HEK293 (cell line): ENCODE data around the gene CYP27B1.

Experiments
- CTCF ChIA-PET: fragments of 350-600 bp; formaldehyde crosslinking; extraction: SDS; loops from one replicate; lab custom pipeline; 2021; ENCODE audit warnings: antibody characterized with exemption; lab: Yijun Ruan, JAX
- POLR2A ChIA-PET: fragments of 300-600 bp; formaldehyde crosslinking; extraction: SDS; loops from one replicate; lab custom pipeline; 2020; ENCODE audit warnings: antibody characterized with exemption, inconsistent platforms; lab: Yijun Ruan, JAX
- H3K27ac ChIP-seq: fragments of 200-500 bp; sonication (Bioruptor generic); 2 replicates; pipeline ENCODE4 v1.5.1; 2014; ENCODE audit warnings: low read depth, low read length, control low read depth, inconsistent platforms; ENCODE audit errors: extremely low read depth
- H3K36me3 ChIP-seq, 2 experiments: fragments of 200-500 bp in 1 of 2; sonication (Bioruptor generic) in 1 of 2; 1 replicate in 1 of 2; 2 replicates in 1 of 2; pipeline ENCODE4 v1.5.1; 2014 to 2017; ENCODE audit warnings: inconsistent platforms in 2 of 2, low read length in 2 of 2; ENCODE audit not compliant: control insufficient read depth in 2 of 2, insufficient read depth in 1 of 2
- H3K4me1 ChIP-seq: fragments of 200-500 bp; sonication (Bioruptor generic); 2 replicates; pipeline ENCODE4 v1.5.1; 2014; ENCODE audit warnings: mild to moderate bottlenecking, low read length, inconsistent platforms; ENCODE audit not compliant: control insufficient read depth, insufficient read depth
- H3K4me3 ChIP-seq: 2 replicates; pipeline ENCODE4 v1.5.1; 2011; ENCODE audit warnings: low read depth, mild to moderate bottlenecking, control low read depth, low read length, moderate library complexity
- H3K9me3 ChIP-seq: fragments of 200-500 bp; sonication (Bioruptor generic); 2 replicates; pipeline ENCODE4 v1.5.1; 2014; ENCODE audit warnings: low read depth, low read length, inconsistent platforms; ENCODE audit not compliant: control insufficient read depth, insufficient read depth
- GLIS1 ChIP-seq: fragments of 450-650 bp; formaldehyde crosslinking; IDR thresholded peaks from 2 replicates; pipeline ENCODE4 v1.5.1; 2016; ENCODE audit warnings: missing biosample characterization, missing genetic modification characterization
- HOXD13 ChIP-seq: sonication (generic); formaldehyde crosslinking; IDR thresholded peaks from 2 replicates; pipeline ENCODE4 v1.8.0; 2022; ENCODE audit warnings: missing genetic modification reagents, borderline replicate concordance
- KLF10 ChIP-seq: fragments of 450-650 bp; IDR thresholded peaks from 2 replicates; pipeline ENCODE4 v1.5.1; 2018; ENCODE audit warnings: missing biosample characterization, mild to moderate bottlenecking, missing genetic modification characterization
- KLF16 ChIP-seq: fragments of 450-650 bp; formaldehyde crosslinking; IDR thresholded peaks from 2 replicates; pipeline ENCODE4 v1.5.1; 2017; ENCODE audit warnings: missing biosample characterization, missing genetic modification characterization
- KLF8 ChIP-seq: fragments of 450-650 bp; formaldehyde crosslinking; IDR thresholded peaks from 2 replicates; pipeline ENCODE4 v1.5.1; 2016; ENCODE audit warnings: missing biosample characterization, missing genetic modification characterization
- YY2 ChIP-seq: fragments of 450-650 bp; formaldehyde crosslinking; IDR thresholded peaks from 2 replicates; pipeline ENCODE4 v1.5.1; 2016; ENCODE audit warnings: missing biosample characterization, missing genetic modification characterization
- ZBTB7A ChIP-seq: fragments of 450-650 bp; formaldehyde crosslinking; IDR thresholded peaks from 2 replicates; pipeline ENCODE4 v1.5.1; 2016; ENCODE audit warnings: low read depth, missing biosample characterization, missing genetic modification characterization
- ZBTB8A ChIP-seq: fragments of 450-650 bp; formaldehyde crosslinking; IDR thresholded peaks from 2 replicates; pipeline ENCODE4 v1.5.1; 2016; ENCODE audit warnings: missing biosample characterization, missing genetic modification characterization
- ZFP69B ChIP-seq: fragments of 450-650 bp; formaldehyde crosslinking; IDR thresholded peaks from 2 replicates; pipeline ENCODE4 v1.5.1; 2016; ENCODE audit warnings: missing biosample characterization, missing genetic modification characterization
- ZNF19 ChIP-seq: fragments of 450-650 bp; formaldehyde crosslinking; IDR thresholded peaks from 2 replicates; pipeline ENCODE4; 2016; ENCODE audit warnings: missing biosample characterization, missing genetic modification characterization, low read depth
- ZNF214 ChIP-seq: fragments of 450-650 bp; formaldehyde crosslinking; IDR thresholded peaks from 2 replicates; pipeline ENCODE4 v1.5.1; 2017; ENCODE audit warnings: missing biosample characterization, mild to moderate bottlenecking, missing genetic modification characterization, borderline replicate concordance
- ZNF510 ChIP-seq: fragments of 450-650 bp; formaldehyde crosslinking; IDR thresholded peaks from 2 replicates; pipeline ENCODE4 v1.5.1; 2018; ENCODE audit warnings: mild to moderate bottlenecking, missing genetic modification characterization, missing biosample characterization; ENCODE audit not compliant: insufficient replicate concordance
- ZNF558 ChIP-seq: fragments of 450-650 bp; formaldehyde crosslinking; IDR thresholded peaks from 2 replicates; pipeline ENCODE4 v1.5.1; 2016; ENCODE audit warnings: missing biosample characterization, missing genetic modification characterization
- ZNF623 ChIP-seq: fragments of 450-650 bp; formaldehyde crosslinking; IDR thresholded peaks from 2 replicates; pipeline ENCODE4 v1.5.1; 2016; ENCODE audit warnings: missing biosample characterization, missing genetic modification characterization
- ZNF624 ChIP-seq: fragments of 450-650 bp; formaldehyde crosslinking; IDR thresholded peaks from 2 replicates; pipeline ENCODE4 v1.5.1; 2017; ENCODE audit warnings: missing biosample characterization, missing genetic modification characterization
- ZNF654 ChIP-seq: fragments of 450-650 bp; formaldehyde crosslinking; IDR thresholded peaks from 2 replicates; pipeline ENCODE4 v1.5.1; 2016; ENCODE audit warnings: low read depth, missing biosample characterization, missing genetic modification characterization
- ZNF785 ChIP-seq: fragments of 450-650 bp; formaldehyde crosslinking; IDR thresholded peaks from 2 replicates; pipeline ENCODE4 v1.5.1; 2016; ENCODE audit warnings: missing biosample characterization, missing genetic modification characterization
- TF ChIP-seq, protein P1 (sequence below): fragments of 450-650 bp; formaldehyde crosslinking; IDR thresholded peaks from 2 replicates; pipeline ENCODE4 v1.5.1; 2016; ENCODE audit warnings: missing biosample characterization, missing genetic modification characterization
- TF ChIP-seq, protein P2 (sequence below): fragments of 450-650 bp; formaldehyde crosslinking; IDR thresholded peaks from 2 replicates; pipeline ENCODE4 v1.5.1; 2017; ENCODE audit warnings: missing biosample characterization, missing genetic modification characterization
- TF ChIP-seq, protein P3 (sequence below): fragments of 450-650 bp; formaldehyde crosslinking; IDR thresholded peaks from 2 replicates; pipeline ENCODE4 v1.5.1; 2016; ENCODE audit warnings: missing biosample characterization, missing genetic modification characterization, borderline replicate concordance
- TF ChIP-seq, protein P4 (sequence below): fragments of 450-650 bp; formaldehyde crosslinking; IDR thresholded peaks from 2 replicates; pipeline ENCODE4 v1.5.1; 2016; ENCODE audit warnings: missing biosample characterization, missing genetic modification characterization, borderline replicate concordance

Gene CYP27B1

DNA sequence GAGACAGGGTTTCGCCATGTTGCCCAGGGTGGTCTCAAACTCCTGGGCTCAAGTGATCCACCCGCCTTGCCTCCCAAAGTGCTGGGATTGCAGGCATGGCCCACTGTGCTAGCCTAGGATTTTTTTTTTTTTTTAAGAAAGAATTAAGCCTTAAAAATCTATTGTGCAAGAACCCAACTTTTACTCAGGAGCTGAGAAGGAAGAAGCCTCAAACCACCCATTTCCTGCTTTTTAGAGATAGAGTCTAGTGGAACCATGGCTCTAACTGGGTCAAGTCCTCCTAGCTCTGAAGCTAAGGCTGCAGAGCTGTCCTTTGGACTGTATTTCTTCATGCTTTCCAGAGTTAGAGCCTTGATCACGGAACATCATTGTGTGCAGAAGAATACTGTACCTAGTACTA is 14.4 kb upstream of the CYP27B1 start (continued):
- TF ChIP-seq ZNF623 (tag by site-specific recombination), result no peak
- TF ChIP-seq ZFP69B (tag by site-specific recombination), result no peak
- no peak for TF ChIP-seq GLIS1
- TF ChIP-seq KLF8, result no peak
- no peak for TF ChIP-seq ZNF558 (tag by site-specific recombination)
- no peak for TF ChIP-seq ZNF624
- TF ChIP-seq, all 188 proteins: peak for 0

DNA sequence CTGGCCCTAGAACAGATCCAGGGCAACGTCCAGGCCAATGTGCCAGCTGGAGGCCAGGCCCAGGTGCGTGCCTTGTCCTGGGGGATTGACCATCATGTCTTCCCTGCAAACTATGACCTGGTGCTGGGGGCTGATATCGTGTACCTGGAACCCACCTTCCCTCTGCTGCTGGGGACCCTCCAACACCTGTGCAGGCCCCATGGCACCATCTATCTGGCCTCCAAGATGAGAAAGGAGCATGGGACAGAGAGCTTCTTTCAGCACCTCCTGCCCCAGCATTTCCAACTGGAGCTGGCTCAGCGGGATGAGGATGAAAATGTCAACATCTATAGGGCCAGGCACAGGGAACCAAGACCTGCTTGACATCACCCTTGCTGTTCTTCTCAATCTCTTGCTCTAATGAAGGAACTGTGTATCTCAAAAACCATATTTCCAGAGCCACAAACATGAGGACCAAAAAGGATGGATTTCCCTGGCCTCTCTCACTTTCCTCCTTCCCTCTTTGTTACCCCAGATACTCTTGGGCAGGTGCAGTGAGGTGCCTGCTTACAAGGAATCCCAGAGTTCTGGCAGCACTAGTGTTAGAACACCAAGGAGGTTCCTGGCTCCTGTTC is 13.5 kb upstream of the CYP27B1 start:
- POLR2A ChIA-PET, result interaction anchor here (0.9 to 1.2 kb wide), 2 partner anchors 16 to 36 kb away, joined by 3 read pairs; no protein-coding TSS in a partner anchor
- H3K4me1 ChIP-seq, result no peaks in the 10 kb centered on the region
- no peak overlapping the region for H3K4me3 ChIP-seq
- peaks cover 14 to 38% of the 10 kb centered on the region in 2 experiments; a peak in 2 of 3 replicates for H3K36me3 ChIP-seq
- H3K27ac ChIP-seq, result no peak overlapping the region
- TF ChIP-seq ZNF654 (tag by site-specific recombination) (no peak), KLF10 (no peak), ZBTB8A (tag by site-specific recombination) (no peak), ZBTB7A (no peak), ZNF510 (no peak), ZNF214 (no peak), YY2 (no peak), KLF16 (no peak), ZNF785 (tag by site-specific recombination) (no peak)
- TF ChIP-seq, protein P1, sequence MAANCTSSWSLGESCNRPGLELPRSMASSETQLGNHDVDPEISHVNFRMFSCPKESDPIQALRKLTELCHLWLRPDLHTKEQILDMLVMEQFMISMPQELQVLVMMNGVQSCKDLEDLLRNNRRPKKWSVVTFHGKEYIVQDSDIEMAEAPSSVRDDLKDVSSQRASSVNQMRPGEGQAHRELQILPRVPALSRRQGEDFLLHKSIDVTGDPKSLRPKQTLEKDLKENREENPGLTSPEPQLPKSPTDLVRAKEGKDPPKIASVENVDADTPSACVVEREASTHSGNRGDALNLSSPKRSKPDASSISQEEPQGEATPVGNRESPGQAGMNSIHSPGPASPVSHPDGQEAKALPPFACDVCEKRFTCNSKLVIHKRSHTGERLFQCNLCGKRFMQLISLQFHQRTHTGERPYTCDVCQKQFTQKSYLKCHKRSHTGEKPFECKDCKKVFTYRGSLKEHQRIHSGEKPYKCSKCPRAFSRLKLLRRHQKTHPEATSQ (tag by site-specific recombination), result no peak
- TF ChIP-seq, protein P2, sequence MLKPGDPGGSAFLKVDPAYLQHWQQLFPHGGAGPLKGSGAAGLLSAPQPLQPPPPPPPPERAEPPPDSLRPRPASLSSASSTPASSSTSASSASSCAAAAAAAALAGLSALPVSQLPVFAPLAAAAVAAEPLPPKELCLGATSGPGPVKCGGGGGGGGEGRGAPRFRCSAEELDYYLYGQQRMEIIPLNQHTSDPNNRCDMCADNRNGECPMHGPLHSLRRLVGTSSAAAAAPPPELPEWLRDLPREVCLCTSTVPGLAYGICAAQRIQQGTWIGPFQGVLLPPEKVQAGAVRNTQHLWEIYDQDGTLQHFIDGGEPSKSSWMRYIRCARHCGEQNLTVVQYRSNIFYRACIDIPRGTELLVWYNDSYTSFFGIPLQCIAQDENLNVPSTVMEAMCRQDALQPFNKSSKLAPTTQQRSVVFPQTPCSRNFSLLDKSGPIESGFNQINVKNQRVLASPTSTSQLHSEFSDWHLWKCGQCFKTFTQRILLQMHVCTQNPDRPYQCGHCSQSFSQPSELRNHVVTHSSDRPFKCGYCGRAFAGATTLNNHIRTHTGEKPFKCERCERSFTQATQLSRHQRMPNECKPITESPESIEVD (tag by site-specific recombination), result no peak
- TF ChIP-seq, all 188 proteins: peak for 0
- H3K9me3 ChIP-seq, result no peaks in the 10 kb centered on the region
- CTCF ChIA-PET, result interaction anchor here (1.2 to 2.9 kb wide), 2 partner anchors 21 to 24 kb away, joined by 5 to 17 read pairs; no protein-coding TSS in a partner anchor

DNA sequence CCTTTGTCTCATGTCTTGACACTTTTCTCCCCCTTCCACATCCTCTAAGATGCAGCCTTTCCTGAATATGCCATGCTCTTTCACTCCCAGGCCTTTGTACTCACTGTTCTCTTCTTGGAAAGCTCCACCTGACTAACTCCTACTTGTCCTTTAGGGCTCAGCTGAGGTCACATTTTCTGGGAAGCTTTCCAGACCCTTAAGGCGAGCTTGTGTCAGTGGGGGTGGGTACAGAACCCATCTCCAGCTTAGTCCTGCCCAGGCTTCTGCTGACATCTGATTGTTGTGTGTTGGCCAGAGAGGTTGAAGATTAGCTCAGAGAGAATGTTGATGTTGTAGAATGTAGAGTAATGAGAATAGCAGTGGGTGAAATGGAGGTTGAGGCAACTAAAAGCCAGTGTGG is 12.9 kb upstream of the CYP27B1 start:
- Histone ChIP-seq H3K36me3 (peaks cover 8 to 34% of the 10 kb centered on the region in 2 experiments; a peak in 2 of 3 replicates), H3K4me1 (no peaks in the 10 kb centered on the region), H3K9me3 (no peaks in the 10 kb centered on the region), H3K27ac (no peak overlapping the region), H3K4me3 (no peak overlapping the region)
- TF ChIP-seq KLF16, result no peak
- TF ChIP-seq, protein P3, sequence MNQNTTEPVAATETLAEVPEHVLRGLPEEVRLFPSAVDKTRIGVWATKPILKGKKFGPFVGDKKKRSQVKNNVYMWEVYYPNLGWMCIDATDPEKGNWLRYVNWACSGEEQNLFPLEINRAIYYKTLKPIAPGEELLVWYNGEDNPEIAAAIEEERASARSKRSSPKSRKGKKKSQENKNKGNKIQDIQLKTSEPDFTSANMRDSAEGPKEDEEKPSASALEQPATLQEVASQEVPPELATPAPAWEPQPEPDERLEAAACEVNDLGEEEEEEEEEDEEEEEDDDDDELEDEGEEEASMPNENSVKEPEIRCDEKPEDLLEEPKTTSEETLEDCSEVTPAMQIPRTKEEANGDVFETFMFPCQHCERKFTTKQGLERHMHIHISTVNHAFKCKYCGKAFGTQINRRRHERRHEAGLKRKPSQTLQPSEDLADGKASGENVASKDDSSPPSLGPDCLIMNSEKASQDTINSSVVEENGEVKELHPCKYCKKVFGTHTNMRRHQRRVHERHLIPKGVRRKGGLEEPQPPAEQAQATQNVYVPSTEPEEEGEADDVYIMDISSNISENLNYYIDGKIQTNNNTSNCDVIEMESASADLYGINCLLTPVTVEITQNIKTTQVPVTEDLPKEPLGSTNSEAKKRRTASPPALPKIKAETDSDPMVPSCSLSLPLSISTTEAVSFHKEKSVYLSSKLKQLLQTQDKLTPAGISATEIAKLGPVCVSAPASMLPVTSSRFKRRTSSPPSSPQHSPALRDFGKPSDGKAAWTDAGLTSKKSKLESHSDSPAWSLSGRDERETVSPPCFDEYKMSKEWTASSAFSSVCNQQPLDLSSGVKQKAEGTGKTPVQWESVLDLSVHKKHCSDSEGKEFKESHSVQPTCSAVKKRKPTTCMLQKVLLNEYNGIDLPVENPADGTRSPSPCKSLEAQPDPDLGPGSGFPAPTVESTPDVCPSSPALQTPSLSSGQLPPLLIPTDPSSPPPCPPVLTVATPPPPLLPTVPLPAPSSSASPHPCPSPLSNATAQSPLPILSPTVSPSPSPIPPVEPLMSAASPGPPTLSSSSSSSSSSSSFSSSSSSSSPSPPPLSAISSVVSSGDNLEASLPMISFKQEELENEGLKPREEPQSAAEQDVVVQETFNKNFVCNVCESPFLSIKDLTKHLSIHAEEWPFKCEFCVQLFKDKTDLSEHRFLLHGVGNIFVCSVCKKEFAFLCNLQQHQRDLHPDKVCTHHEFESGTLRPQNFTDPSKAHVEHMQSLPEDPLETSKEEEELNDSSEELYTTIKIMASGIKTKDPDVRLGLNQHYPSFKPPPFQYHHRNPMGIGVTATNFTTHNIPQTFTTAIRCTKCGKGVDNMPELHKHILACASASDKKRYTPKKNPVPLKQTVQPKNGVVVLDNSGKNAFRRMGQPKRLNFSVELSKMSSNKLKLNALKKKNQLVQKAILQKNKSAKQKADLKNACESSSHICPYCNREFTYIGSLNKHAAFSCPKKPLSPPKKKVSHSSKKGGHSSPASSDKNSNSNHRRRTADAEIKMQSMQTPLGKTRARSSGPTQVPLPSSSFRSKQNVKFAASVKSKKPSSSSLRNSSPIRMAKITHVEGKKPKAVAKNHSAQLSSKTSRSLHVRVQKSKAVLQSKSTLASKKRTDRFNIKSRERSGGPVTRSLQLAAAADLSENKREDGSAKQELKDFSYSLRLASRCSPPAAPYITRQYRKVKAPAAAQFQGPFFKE, result no peak
- no peak for TF ChIP-seq ZNF19 (tag by site-specific recombination)
- TF ChIP-seq, protein P4, sequence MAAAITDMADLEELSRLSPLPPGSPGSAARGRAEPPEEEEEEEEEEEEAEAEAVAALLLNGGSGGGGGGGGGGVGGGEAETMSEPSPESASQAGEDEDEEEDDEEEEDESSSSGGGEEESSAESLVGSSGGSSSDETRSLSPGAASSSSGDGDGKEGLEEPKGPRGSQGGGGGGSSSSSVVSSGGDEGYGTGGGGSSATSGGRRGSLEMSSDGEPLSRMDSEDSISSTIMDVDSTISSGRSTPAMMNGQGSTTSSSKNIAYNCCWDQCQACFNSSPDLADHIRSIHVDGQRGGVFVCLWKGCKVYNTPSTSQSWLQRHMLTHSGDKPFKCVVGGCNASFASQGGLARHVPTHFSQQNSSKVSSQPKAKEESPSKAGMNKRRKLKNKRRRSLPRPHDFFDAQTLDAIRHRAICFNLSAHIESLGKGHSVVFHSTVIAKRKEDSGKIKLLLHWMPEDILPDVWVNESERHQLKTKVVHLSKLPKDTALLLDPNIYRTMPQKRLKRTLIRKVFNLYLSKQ (tag by site-specific recombination), result no peak
- no peak for TF ChIP-seq HOXD13 (CRISPR knock-in tag)
- no peak for TF ChIP-seq ZFP69B (tag by site-specific recombination)
- TF ChIP-seq KLF10, result no peak
- ChIA-PET CTCF (interaction anchor here (1.2 to 2.9 kb wide), 2 partner anchors 20 to 23 kb away, joined by 5 to 17 read pairs; no protein-coding TSS in a partner anchor), POLR2A (interaction anchor here (1.2 kb wide), 1 partner anchor 15 kb away, joined by 3 read pairs; no protein-coding TSS in a partner anchor)
